Measurements from ENCODE around the gene MRPL2.
"Not testable (repeated sequence)": the region's sequence is repeated elsewhere in the genome, so short reads cannot be mapped to it uniquely, and the experiment has no call there.

MRPL2 gene

DNA sequence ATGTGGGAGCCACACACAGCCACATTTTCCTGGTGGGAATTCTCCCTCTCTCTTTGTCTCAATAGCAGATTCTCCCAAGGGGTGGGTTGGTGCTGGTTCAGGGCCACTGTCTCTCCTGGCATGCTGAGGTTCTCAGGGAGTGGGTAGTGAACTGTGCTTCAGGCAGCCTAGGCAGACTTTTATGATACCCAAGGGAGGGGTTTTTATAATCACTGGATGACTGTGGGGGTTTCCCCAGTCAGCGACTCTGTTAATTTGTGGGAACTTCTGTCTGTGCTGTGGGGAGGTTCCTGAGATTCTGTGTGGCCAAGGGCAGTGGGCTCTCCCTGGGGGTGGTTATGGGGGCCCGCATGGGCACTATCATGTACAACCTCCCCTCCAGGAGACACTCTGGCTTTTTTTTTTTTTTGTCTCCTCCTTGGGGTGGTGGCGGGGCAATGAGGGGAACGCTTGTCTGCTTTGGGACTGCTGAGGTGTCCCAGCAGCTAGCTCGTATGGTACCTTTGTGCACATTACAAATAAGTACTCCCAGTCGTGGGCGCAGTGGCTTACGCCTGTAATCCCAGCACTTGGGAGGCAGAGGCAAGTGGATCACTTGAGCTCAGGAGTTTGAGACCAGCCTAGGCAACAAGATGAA lies 26.9 kb upstream of the MRPL2 start:
- Histone ChIP-seq H3K4me1 (peaks cover 4% of the 10 kb centered on the region; the same call in 1 of the 2 replicates), H3K9me3 (no peaks in the 10 kb centered on the region), H3K27me3 (no peaks in the 10 kb centered on the region), H3K36me3 (no peaks in the 10 kb centered on the region), H3K4me3 (ENCODE audit: low read depth, low read length) (no peak overlapping the region)
- no peak for DNase-seq
- TF ChIP-seq, protein P1, sequence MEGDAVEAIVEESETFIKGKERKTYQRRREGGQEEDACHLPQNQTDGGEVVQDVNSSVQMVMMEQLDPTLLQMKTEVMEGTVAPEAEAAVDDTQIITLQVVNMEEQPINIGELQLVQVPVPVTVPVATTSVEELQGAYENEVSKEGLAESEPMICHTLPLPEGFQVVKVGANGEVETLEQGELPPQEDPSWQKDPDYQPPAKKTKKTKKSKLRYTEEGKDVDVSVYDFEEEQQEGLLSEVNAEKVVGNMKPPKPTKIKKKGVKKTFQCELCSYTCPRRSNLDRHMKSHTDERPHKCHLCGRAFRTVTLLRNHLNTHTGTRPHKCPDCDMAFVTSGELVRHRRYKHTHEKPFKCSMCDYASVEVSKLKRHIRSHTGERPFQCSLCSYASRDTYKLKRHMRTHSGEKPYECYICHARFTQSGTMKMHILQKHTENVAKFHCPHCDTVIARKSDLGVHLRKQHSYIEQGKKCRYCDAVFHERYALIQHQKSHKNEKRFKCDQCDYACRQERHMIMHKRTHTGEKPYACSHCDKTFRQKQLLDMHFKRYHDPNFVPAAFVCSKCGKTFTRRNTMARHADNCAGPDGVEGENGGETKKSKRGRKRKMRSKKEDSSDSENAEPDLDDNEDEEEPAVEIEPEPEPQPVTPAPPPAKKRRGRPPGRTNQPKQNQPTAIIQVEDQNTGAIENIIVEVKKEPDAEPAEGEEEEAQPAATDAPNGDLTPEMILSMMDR (IDR thresholded peaks at IDR 0.05; ENCODE audit: low read depth, low read length), result no peak

GRCh38 chr6:43082806-43083655 lies 23.8 kb upstream of the MRPL2 start:
- Histone ChIP-seq H3K9me3 (no peaks in the 10 kb centered on the region), H3K27me3 (no peaks in the 10 kb centered on the region), H3K4me3 (ENCODE audit: low read depth, low read length) (no peak overlapping the region), H3K36me3 (no peaks in the 10 kb centered on the region), H3K4me1 (peaks cover under 1% of the 10 kb centered on the region; the same call in 1 of the 2 replicates)
- DNase-seq, result no peak
- TF ChIP-seq, protein P1 (IDR thresholded peaks at IDR 0.05; ENCODE audit: low read depth, low read length), result no peak

- not testable (repeated sequence) for H3K4me3 ChIP-seq (ENCODE audit: low read depth, low read length); H3K27me3 ChIP-seq; DNase-seq; H3K9me3 ChIP-seq; H3K4me1 ChIP-seq; H3K36me3 ChIP-seq
These were observed 22.7 kb upstream of the MRPL2 start for GRCh38 chr6:43081922-43082321.

- peaks cover 7% of the 10 kb centered on the region; the same call in 1 of the 2 replicates for H3K36me3 ChIP-seq
- TF ChIP-seq, protein P1 (IDR thresholded peaks at IDR 0.05; ENCODE audit: low read depth, low read length), result no peak
- H3K4me3 ChIP-seq (ENCODE audit: low read depth, low read length), result no peak overlapping the region
- H3K27me3 ChIP-seq, result no peaks in the 10 kb centered on the region
- no peaks in the 10 kb centered on the region for H3K9me3 ChIP-seq
- no peak for DNase-seq
- peaks cover 5% of the 10 kb centered on the region; the same call in 1 of the 2 replicates for H3K4me1 ChIP-seq
These were observed 21.8 kb upstream of the MRPL2 start for GRCh38 chr6:43081043-43081442.

DNA sequence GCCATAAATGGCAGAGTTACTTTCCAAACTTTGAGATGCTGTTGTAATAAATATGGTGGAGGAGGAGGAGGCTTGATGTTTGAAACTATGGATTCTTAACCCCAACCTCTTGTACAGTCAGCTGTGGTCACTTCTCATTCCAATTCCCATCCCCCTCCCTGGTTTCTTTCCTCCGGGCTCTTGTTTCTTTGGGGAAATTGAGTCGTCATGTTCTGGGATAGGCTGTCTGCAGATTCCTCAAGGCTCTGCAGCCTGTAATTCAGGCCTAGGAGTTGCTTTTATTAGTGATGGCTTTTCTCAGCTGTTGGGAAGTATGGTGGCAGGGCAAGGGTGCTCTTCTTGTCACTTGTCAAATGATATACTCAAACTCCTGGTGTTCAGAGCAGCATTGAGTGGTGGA lies 19.5 kb upstream of the MRPL2 start:
- H3K36me3 ChIP-seq, result peaks cover 7% of the 10 kb centered on the region; the same call in 1 of the 2 replicates
- no peak for DNase-seq
- TF ChIP-seq, protein P1 (IDR thresholded peaks at IDR 0.05; ENCODE audit: low read depth, low read length), result no peak
- H3K9me3 ChIP-seq, result no peaks in the 10 kb centered on the region
- no peak overlapping the region for H3K4me3 ChIP-seq (ENCODE audit: low read depth, low read length)
- H3K27me3 ChIP-seq, result no peaks in the 10 kb centered on the region
- peaks cover 12% of the 10 kb centered on the region for H3K4me1 ChIP-seq

DNA sequence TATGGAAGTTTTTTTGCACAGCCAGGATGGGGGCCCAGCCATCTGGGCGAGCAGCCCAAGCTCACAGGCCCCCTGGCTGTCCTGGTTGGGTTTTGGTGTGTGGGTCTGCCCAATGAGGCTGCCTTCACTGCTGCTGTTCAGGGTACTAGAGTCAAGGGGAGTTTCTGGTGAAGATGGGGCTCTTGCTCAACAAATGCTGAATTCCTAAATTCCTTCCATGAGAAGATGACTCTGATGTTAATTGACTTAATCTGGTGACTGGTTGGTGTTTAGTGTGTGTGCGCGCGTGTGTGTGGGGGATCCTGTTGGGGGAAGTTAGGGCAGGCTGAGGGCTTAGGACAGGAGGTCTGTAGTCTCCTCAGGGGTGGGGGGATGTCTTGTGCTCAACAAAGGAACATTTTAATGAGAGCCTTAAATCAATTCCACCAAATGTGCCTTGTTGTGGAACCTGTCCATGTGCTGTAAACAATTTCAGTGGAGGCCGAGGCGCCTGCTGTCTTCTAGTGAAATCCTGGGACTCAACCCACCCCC lies 18.8 kb upstream of the MRPL2 start:
- Histone ChIP-seq H3K27me3 (no peaks in the 10 kb centered on the region), H3K9me3 (no peaks in the 10 kb centered on the region), H3K36me3 (peaks cover 7% of the 10 kb centered on the region; the same call in 1 of the 2 replicates), H3K4me1 (peaks cover 12% of the 10 kb centered on the region), H3K4me3 (ENCODE audit: low read depth, low read length) (peak overlapping the region; percentile 97)
- TF ChIP-seq, protein P1 (IDR thresholded peaks at IDR 0.05; ENCODE audit: low read depth, low read length), result no peak
- DNase-seq, result no peak
